ENCODE data around the gene INPP4A.

INPP4A gene

GRCh38 chr2:98608116-98608961, 163.7 kb downstream of the INPP4A start, which contains the start of the genes COA5 and UNC50:
Gene COA5, minus strand, starts transcription at chr2:98608512. Its CDS starts 107 bp downstream, at chr2:98608405.
Gene UNC50, plus strand, starts transcription at chr2:98608589. Its CDS starts 1,171 bp downstream, at chr2:98609760.
- DNase-seq (ENCODE audit: extremely low read depth, low read depth), result peak; percentile 76
- TF ChIP-seq CTCF (IDR thresholded peaks at IDR 0.05; ENCODE audit: low read depth, low read length), result no peak; the same call in 1 of the 2 replicates

- TF ChIP-seq CTCF (IDR thresholded peaks at IDR 0.05; ENCODE audit: low read depth, low read length), result no peak
- peak; percentile 2 for DNase-seq (ENCODE audit: extremely low read depth, low read depth)
These were observed 164.4 kb downstream of the INPP4A start for GRCh38 chr2:98608962-98609604.

GRCh38 chr2:98614024-98614739, 169.5 kb downstream of the INPP4A start:
- TF ChIP-seq CTCF (IDR thresholded peaks at IDR 0.05; ENCODE audit: low read depth, low read length), result no peak
- DNase-seq (ENCODE audit: extremely low read depth, low read depth), result no peak

- TF ChIP-seq CTCF (IDR thresholded peaks at IDR 0.05; ENCODE audit: low read depth, low read length), result no peak
- no peak for DNase-seq (ENCODE audit: extremely low read depth, low read depth)
These were observed 170.8 kb downstream of the INPP4A start for GRCh38 chr2:98615481-98615880.

- DNase-seq (ENCODE audit: extremely low read depth, low read depth), result no peak
- no peak for TF ChIP-seq CTCF (IDR thresholded peaks at IDR 0.05; ENCODE audit: low read depth, low read length)
These were observed 172.5 kb downstream of the INPP4A start for GRCh38 chr2:98617149-98617548.

- DNase-seq (ENCODE audit: extremely low read depth, low read depth), result peak; percentile 15
- no peak for TF ChIP-seq CTCF (IDR thresholded peaks at IDR 0.05; ENCODE audit: low read depth, low read length)
These were observed 179.0 kb downstream of the INPP4A start for GRCh38 chr2:98623657-98624056.

Measured in AG09319 (cell line).